ENCODE measurements around the gene ADARB1.

The ADARB1 gene

DNA sequence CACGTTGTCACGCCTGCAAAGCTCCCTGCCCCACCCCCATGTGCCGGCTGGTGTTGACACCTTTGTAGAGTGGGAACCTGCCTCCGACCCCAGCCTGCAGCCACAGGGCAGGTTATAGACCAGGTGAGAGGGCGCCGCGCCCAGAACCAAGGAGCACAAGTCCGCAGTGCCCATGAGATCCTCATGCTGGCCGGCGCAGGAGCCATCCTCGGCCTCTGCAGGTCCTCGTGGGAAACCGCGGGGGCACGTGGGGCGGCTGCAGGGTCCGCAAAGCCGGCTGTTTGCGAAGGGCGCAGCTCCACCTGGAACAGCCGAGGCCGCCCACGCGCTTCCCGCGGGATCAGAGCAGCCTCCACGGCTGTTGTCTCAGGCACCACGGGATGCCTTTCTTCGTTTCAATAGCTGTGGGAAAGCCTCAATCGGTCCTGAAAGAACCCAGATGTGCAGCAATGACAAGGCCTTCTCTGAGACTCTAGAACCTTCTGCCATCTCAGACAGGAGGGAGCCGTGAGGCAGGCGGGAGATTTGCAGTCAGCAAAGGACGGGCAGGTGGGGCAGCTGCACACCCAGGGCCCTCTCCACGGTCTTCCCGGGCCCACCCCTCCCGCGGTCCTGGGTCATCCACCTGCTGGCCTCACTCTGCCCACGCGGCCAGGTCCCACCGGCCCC is 183.4 kb downstream of the ADARB1 start:
- DNase-seq = no peak

- no peak for DNase-seq
Measured at GRCh38 chr21:45258466-45258865, 184.1 kb downstream of the ADARB1 start.

DNA sequence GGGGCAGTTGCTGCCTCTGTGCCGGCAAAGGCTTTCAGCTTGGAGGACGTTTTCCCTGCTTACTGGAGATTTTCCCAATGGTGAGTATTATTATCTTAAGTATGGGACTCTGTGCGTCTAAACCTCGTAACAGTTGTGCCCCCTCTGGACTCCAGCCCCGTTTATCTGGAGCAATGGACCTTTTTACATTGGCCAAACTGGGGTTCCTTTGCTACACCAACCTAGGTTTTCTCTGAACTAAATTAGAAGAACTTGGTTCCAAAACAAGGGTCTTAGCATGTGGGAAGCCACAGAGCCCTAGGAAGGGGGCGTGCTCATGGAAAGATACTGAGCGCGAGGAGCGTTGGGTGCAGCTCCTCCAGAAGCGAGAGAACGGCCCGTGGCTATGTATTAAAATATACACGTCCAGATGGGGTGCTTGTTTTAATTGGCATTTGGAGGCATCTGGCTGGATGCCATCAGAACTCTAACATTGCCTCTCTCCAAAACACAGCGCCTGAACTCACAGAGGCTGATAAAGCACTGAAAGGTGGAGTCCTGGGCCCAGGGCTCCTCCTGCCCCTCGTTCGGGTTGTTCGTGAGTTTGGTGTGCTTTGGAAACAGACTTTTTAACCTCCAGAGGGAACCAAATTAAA is 184.9 kb downstream of the ADARB1 start:
- DNase-seq = no peak

DNA sequence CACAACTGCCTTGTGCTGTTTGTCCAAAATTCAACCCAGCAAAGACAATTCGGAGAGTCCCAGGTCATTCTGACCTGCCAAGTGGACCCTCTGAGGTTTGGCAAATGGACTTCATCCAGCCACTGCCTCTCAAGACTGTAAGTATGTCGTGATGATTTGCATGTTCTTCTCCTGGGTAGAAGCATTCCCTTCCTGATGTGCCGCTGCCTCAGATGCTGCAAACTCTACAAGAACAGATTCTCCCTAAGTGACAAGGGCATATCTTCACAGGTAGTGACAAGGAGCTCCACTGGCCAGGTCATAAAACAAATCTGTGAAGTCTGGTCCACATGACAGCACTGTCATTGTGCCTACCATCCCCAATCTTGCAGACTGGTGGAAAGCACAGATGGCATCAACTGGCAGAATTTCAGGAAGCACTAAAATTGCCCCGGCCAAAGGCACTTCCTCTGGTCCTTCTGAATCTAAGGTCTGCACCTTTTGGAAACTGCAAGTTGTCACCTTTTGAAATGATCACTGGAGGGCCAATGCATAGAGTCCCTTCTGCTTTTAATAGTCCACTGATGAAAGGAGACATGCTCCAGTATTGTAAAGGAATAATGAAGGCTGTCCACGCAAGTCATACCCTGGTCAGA is 185.9 kb downstream of the ADARB1 start:
- DNase-seq = no peak

GRCh38 chr21:45261093-45261492 is 186.7 kb downstream of the ADARB1 start:
- DNase-seq = no peak

DNA sequence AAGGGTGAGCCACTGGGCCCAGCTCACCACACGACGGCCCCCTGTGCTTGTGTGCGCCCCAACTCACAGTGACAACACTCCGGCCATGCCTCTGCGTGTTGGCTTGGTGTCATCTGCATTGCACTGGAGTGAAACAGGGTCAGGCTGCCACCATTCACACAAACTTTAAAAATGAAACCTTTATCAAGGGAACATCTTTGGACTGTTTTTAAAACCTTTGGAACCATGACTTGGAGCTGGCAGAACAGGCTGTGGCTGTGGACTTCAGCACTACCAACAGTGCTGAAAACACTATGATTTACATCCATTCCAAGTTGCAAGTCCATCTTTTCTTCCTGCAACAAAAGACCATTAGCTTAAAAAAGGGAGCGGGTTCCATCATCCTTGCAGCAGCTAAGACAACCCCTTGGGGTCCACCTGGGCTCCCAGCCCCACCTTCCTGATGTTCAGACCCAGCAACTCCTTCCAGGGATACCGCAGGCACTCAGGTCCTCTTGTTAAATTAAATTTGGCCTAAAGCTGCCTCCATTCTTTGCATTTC is 187.7 kb downstream of the ADARB1 start:
- DNase-seq = no peak

GRCh38 chr21:45262616-45263015 is 188.2 kb downstream of the ADARB1 start:
- DNase-seq = no peak

GRCh38 chr21:45263534-45263933 is 189.2 kb downstream of the ADARB1 start:
- no peak for DNase-seq

- DNase-seq = no peak
Measured at GRCh38 chr21:45264146-45264911, 189.9 kb downstream of the ADARB1 start.

DNA sequence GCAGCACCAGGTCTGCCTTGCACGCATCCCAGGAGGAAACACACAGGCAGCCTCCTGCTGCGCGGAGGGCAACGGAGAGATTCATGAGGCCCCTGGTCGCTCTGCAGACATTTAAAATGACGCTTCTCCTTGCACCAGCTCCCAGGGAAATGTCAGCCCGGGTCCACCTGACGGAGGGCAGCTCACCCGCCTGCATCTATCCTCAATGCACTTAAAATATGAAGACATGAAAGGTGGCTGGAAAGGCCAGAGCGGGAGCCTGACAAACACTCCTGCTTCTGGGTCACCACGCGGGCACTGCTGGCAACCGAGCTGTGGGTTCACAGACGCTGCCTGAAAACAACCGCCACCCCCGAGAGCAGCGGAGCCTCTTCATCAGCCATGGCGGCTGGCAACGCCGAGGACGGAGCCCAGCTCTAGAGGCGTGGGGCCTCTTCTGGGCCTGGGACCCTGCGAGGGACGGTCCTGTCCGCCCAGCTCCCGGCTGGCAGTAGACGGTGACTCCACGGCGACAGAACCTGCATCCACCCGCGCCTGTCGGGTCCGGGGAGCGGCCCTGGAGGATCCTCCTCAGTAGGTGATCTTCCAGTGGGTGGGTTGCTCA is 190.6 kb downstream of the ADARB1 start:
- DNase-seq = no peak

GRCh38 chr21:45265721-45266517 is 191.5 kb downstream of the ADARB1 start:
- no peak for DNase-seq

DNA sequence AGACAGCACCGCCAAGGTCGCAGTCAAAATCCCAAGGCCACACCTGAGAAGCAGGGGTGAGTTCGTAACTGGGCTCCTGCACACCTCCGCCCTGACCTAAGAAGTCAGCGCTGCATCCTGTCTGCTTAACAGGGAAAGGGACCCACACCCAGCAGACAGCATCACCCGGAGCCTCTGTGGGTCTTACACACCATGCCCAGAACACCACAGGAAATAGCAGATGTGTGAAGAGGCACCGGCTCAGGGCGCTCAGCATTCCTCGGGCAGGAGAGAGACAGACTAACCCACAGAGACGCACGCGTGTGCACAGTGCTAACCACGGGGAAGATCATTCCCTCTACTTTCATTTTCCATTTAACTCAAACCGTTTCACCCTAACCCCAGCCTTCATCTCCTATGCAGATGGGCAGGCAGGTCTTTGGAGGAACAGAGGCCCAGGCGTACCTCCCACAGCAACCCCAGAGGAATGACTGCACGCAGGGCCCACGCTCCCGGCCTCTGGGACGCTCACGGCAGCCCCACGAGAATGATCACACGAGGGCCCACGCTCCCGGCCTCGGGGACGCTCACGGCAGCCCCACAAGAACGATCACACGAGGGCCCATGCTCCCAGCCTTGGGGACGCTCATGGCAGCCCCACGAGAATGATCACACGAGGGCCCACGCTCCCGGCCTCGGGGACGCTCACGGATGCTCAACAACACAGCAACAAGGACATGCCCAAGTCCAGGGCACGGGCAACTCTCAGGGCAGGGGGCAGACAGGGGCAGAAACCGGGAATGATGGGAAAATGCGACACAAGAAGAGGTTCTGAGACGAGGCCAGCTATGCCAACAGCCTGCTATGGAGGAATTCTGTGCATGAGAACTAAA is 192.4 kb downstream of the ADARB1 start:
- no peak for DNase-seq

- DNase-seq = no peak
Measured at GRCh38 chr21:45267390-45267760, 193.0 kb downstream of the ADARB1 start.

DNA sequence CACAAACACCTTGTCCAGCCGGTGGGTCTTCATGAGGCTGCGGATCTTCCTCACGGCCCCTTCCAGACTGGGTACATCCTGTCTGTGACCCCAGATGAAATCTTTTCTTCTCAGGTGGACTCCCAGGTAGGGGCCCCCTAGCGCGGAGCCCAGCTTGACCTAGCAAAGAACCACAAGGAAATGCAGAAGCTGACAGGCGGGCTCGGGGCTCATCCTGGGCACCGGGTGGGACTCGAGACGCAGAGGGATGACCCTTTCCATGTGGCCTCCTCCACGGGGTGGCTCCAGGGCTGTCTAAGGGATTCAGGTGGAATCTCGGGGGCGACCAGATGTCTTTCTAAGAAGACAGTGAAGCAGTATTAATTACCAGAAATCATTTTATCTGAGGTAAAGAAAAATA is 195.5 kb downstream of the ADARB1 start:
- DNase-seq = no peak

- DNase-seq = no peak
Measured at GRCh38 chr21:45270306-45270821, 196.0 kb downstream of the ADARB1 start.
